Neuronal stem cell (in vitro differentiated cells): Measurements from ENCODE around the gene NUP160.
"Not testable (repeated sequence)": the region's sequence is repeated elsewhere in the genome, so short reads cannot be mapped to it uniquely, and the experiment has no call there.

Experiments used
- DNase-seq: peaks from one replicate; pipeline ENCODE4 v3.0.0-alpha.2; 2013; ENCODE audit warnings: low spot score
- H2AFZ ChIP-seq: one replicate; pipeline ENCODE4 v1.6.1; 2013; ENCODE audit warnings: mild to moderate bottlenecking, low read length, inconsistent platforms
- H2AK5ac ChIP-seq: 2 replicates; pipeline ENCODE4 v1.6.1; 2013; ENCODE audit warnings: low read depth, mild to moderate bottlenecking, inconsistent platforms, low read length, moderate library complexity, mixed read lengths
- H2BK120ac ChIP-seq: 2 replicates; pipeline ENCODE4 v1.6.1; 2013; ENCODE audit warnings: low read depth, mild to moderate bottlenecking, inconsistent platforms, low read length, moderate library complexity, mixed read lengths
- H2BK12ac ChIP-seq: one replicate; pipeline ENCODE4 v1.6.1; 2013; ENCODE audit warnings: low read length, inconsistent platforms
- H2BK15ac ChIP-seq: 2 replicates; pipeline ENCODE4 v1.6.1; 2013; ENCODE audit warnings: mild to moderate bottlenecking, low read length, inconsistent platforms, mixed read lengths
- H2BK5ac ChIP-seq: one replicate; pipeline ENCODE4 v1.6.1; 2013; ENCODE audit warnings: inconsistent platforms, mild to moderate bottlenecking, low read length, moderate library complexity
- H3K14ac ChIP-seq: one replicate; pipeline ENCODE4 v1.6.1; 2013; ENCODE audit warnings: low read length, inconsistent platforms
- H3K18ac ChIP-seq: 2 replicates; pipeline ENCODE4 v1.6.1; 2013; ENCODE audit warnings: low read length, inconsistent platforms
- H3K23ac ChIP-seq: 2 replicates; pipeline ENCODE4 v1.6.1; 2013; ENCODE audit warnings: low read depth, mild to moderate bottlenecking, mixed read lengths, low read length, inconsistent platforms; ENCODE audit not compliant: poor library complexity
- H3K27ac ChIP-seq: replicated peaks from 3 replicates; pipeline ENCODE4 v1.5.1; 2013; ENCODE audit warnings: low read length, inconsistent platforms
- H3K27me3 ChIP-seq, 3 experiments: 2 replicates each; pipeline ENCODE4 v1.6.1; 2013; ENCODE audit warnings: low read length in 3 of 3, mild to moderate bottlenecking in 2 of 3, inconsistent platforms in 1 of 3, low read depth in 1 of 3, mixed read lengths in 1 of 3, moderate library complexity in 1 of 3; ENCODE audit not compliant: control insufficient read depth in 3 of 3, insufficient read depth in 3 of 3
- H3K36me3 ChIP-seq, 2 donors: replicated peaks in 1 of 2; 2 replicates each; pipeline ENCODE4 v1.6.1; 2013; ENCODE audit warnings: low read length in 2 of 2; ENCODE audit not compliant: control insufficient read depth in 2 of 2, insufficient read depth in 2 of 2
- H3K4ac ChIP-seq: 2 replicates; pipeline ENCODE4 v1.6.1; 2013; ENCODE audit warnings: inconsistent platforms, mild to moderate bottlenecking, low read length, moderate library complexity
- H3K4me1 ChIP-seq, 2 donors: 1 replicate in 1 of 2; 2 replicates in 1 of 2; pipeline ENCODE4 v1.6.1; 2013; ENCODE audit warnings: low read length in 2 of 2, low read depth in 1 of 2; ENCODE audit not compliant: control insufficient read depth in 2 of 2, insufficient read depth in 1 of 2
- H3K4me2 ChIP-seq: one replicate; pipeline ENCODE4 v1.6.1; 2013; ENCODE audit warnings: mild to moderate bottlenecking, low read length, inconsistent platforms; ENCODE audit not compliant: insufficient read depth, poor library complexity, severe bottlenecking
- H3K4me3 ChIP-seq, 2 donors: 2 replicates each; pipeline ENCODE4 v1.5.1; 2013; ENCODE audit warnings: low read length in 2 of 2, mild to moderate bottlenecking in 2 of 2, inconsistent platforms in 1 of 2, moderate library complexity in 1 of 2
- H3K79me1 ChIP-seq: one replicate; pipeline ENCODE4 v1.6.1; 2013; ENCODE audit warnings: low read depth, mild to moderate bottlenecking, inconsistent platforms, low read length, moderate library complexity
- H3K9ac ChIP-seq: one replicate; pipeline ENCODE4 v1.6.1; 2013; ENCODE audit warnings: mild to moderate bottlenecking, low read depth, low read length, inconsistent platforms; ENCODE audit not compliant: poor library complexity
- H3K9me3 ChIP-seq, 2 donors: replicated peaks in 1 of 2; 2 replicates each; pipeline versions ENCODE3 to v1.6.1; 2013; ENCODE audit warnings: low read length in 2 of 2, mild to moderate bottlenecking in 2 of 2, inconsistent platforms in 1 of 2, low read depth in 1 of 2, mixed read lengths in 1 of 2, moderate library complexity in 1 of 2; ENCODE audit not compliant: control insufficient read depth in 2 of 2, insufficient read depth in 1 of 2
- H4K8ac ChIP-seq: one replicate; pipeline ENCODE4 v1.6.1; 2013; ENCODE audit warnings: low read depth, mild to moderate bottlenecking, inconsistent platforms, low read length, moderate library complexity
- H4K91ac ChIP-seq: one replicate; pipeline ENCODE4 v1.6.1; 2013; ENCODE audit warnings: low read length, low read depth, mild to moderate bottlenecking, inconsistent platforms; ENCODE audit not compliant: poor library complexity
- WGBS, 2 donors: extraction: QIAGEN DNeasy Blood & Tissue Kit; methylation state at CpG; one replicate each; pipeline ENCODE4 v1.1.7; 2013; ENCODE audit warnings: missing lambda C conversion rate in 2 of 2, mixed read lengths in 1 of 2; ENCODE audit not compliant: insufficient read length in 2 of 2, insufficient replicate concordance in 1 of 2; ENCODE audit errors: extremely low coverage in 2 of 2; 5-methylcytosine and 5-hydroxymethylcytosine counted together

The NUP160 gene

DNA sequence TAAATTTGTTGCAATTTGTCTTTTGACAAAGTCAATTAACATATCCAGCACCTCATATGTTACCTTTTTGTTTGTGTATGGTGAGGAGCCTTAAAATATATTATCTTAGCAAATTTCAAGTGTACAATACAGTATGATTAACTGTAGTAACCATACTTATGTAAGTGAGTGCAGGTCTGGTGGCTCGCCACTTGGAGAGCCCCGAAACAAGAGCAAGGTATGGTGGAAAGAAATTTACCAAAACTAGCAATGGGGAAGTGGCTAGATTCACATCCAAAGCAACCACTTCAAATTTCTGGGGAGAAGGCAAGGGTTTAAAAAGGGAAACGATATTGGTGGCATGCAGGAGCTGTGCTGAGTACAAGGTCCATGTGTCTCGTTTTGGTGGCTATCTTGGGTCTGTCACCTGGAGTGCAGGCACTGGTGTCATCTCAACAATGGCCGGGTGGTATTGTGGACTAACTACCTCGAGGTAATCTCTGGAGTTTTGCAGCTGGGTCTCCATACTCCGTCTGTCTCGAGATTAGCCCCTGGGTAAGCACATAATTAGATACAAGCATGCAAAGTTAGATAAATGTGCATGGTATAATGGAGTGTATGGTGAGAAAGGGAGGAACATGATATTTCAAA, 72.8 kb downstream of the NUP160 start:
- H3K4me2 ChIP-seq = no peak overlapping the region
- H3K4ac ChIP-seq = no peak overlapping the region
- no peak overlapping the region for H3K18ac ChIP-seq
- H4K8ac ChIP-seq = no peak overlapping the region
- H2BK120ac ChIP-seq = no peak overlapping the region
- H2AFZ ChIP-seq = no peak overlapping the region
- no peaks in the 10 kb centered on the region for H3K79me1 ChIP-seq
- H3K23ac ChIP-seq = no peak overlapping the region
- peaks cover 23 to 62% of the 10 kb centered on the region in 2 donors for H3K36me3 ChIP-seq
- H2BK12ac ChIP-seq = no peak overlapping the region
- no peak overlapping the region for H3K9ac ChIP-seq
- H2AK5ac ChIP-seq = no peak overlapping the region
- no peak overlapping the region for H3K4me3 ChIP-seq
- no peaks in the 10 kb centered on the region for H3K9me3 ChIP-seq
- WGBS, 2 donors = no CpG with 5 or more reads among the region's 8 CpGs
- no peaks in the 10 kb centered on the region for H3K4me1 ChIP-seq
- H3K27me3 ChIP-seq = no peaks in the 10 kb centered on the region
- no peak overlapping the region for H2BK5ac ChIP-seq
- no peak overlapping the region for H2BK15ac ChIP-seq
- no peak overlapping the region for H3K14ac ChIP-seq
- no peak overlapping the region for H3K27ac ChIP-seq
- no peak overlapping the region for H4K91ac ChIP-seq
- no peak for DNase-seq

DNA sequence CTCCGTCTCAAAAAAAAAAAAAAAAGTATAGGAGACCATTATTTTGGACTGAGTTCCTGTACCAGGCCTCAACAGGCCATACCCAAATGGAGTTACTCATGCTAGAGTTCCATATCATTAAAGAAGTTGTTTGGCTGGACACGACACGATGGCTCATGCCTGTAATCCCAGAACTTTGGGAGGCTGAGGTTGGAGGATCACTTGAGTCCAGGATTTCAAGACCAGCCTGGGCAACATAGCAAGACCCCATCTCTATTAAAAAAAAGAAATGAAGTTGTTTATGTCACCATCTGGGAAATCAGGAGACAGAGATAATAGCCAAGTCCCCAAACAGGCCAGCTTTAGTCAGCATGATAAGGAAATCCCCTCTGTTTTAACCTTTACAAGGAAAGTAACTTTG, 74.3 kb downstream of the NUP160 start:
- Histone ChIP-seq H2BK5ac (no peak overlapping the region), H3K79me1 (no peaks in the 10 kb centered on the region), H3K23ac (no peak overlapping the region), H2BK15ac (no peak overlapping the region), H3K4me2 (no peak overlapping the region), H3K9ac (no peak overlapping the region), H2AK5ac (no peak overlapping the region), H2BK12ac (no peak overlapping the region), H3K27me3 (no peaks in the 10 kb centered on the region), H3K4me3 (no peak overlapping the region), H2BK120ac (no peak overlapping the region), H3K4me1 (no peaks in the 10 kb centered on the region), H3K36me3 (peaks cover 14 to 47% of the 10 kb centered on the region in 2 donors), H3K9me3 (no peaks in the 10 kb centered on the region), H3K4ac (no peak overlapping the region), H3K27ac (no peak overlapping the region), H2AFZ (no peak overlapping the region), H3K18ac (no peak overlapping the region), H3K14ac (no peak overlapping the region), H4K91ac (no peak overlapping the region), H4K8ac (no peak overlapping the region)
- WGBS, 2 donors = no CpG with 5 or more reads among the region's 3 CpGs
- no peak for DNase-seq

DNA sequence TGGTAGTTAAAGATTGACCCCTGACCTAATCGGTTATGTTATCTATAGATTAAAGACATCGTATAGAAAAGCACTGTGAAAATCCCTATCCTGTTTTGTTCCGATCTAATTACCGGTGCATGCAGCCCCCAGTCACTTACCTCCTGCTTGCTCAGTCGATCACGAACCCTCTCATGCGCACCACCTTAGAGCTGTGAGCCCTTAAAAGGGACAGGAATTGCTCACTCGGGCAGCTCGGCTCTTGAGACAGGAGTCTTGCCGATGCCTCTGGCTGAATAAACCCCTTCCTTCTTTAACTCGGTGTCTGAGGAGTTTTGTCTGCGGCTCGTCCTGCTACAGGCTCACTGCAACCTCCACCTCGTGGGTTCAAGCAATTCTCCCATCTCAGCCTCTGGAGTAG, 78.6 kb downstream of the NUP160 start:
- not testable (repeated sequence) for H2BK12ac ChIP-seq, H4K91ac ChIP-seq, H3K4me3 ChIP-seq, H3K9ac ChIP-seq, H4K8ac ChIP-seq, H2BK5ac ChIP-seq, H3K23ac ChIP-seq, H2AFZ ChIP-seq, H2BK15ac ChIP-seq, H2AK5ac ChIP-seq, H3K9me3 ChIP-seq, H3K79me1 ChIP-seq, H3K4ac ChIP-seq, H3K27me3 ChIP-seq, H3K27ac ChIP-seq, H3K4me2 ChIP-seq, H3K14ac ChIP-seq, H3K4me1 ChIP-seq, DNase-seq, H2BK120ac ChIP-seq, H3K18ac ChIP-seq
- no CpG with 5 or more reads among the region's 14 CpGs for WGBS, 2 donors
- peaks cover 0 to 11% of the 10 kb centered on the region in 2 donors for H3K36me3 ChIP-seq

DNA sequence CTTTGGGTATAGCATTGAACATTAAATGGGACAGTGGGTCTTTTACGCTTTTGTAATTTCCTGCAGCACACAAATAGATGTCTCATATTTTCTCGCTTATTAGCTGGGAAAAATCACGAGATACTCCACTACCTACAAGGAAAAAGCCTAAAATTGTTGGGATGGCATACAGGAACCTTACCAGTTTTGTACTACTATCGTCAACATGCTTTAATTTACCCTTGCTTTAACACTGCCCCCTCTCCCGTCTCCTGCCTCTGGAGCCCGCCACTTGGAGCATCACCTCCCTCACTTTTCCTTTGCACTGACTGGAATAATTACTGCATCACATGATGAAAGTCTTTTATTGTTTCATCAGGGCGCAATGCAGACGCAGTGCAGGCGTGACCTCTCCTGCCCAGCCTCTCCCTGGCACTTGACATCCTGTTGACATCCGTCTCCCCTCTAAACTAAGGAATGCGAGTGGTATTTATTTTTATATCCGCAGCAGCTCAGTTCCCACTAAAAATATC, 80.0 kb downstream of the NUP160 start:
- no CpG with 5 or more reads among the region's 12 CpGs for WGBS, 2 donors

More for the DNA sequence above, 80.0 kb downstream of the NUP160 start:
- peak overlapping the region; percentile 88 for H3K9ac ChIP-seq
- no peaks in the 10 kb centered on the region for H3K27me3 ChIP-seq
- H3K4me3 ChIP-seq = peak overlapping the region; percentile 81 to 90
- no peak overlapping the region for H4K91ac ChIP-seq
- H3K14ac ChIP-seq = no peak overlapping the region
- H3K4me1 ChIP-seq = peaks cover 3 to 8% of the 10 kb centered on the region in 2 donors
- peaks cover 4 to 19% of the 10 kb centered on the region in 2 donors for H3K36me3 ChIP-seq
- H2AK5ac ChIP-seq = peak overlapping the region; percentile 61
- peak overlapping the region; percentile 87 for H3K4me2 ChIP-seq
- no peak overlapping the region for H3K23ac ChIP-seq
- no peak overlapping the region for H3K4ac ChIP-seq
- peak; percentile 15 for DNase-seq
- H3K18ac ChIP-seq = peak overlapping the region; percentile 88
- H3K79me1 ChIP-seq = no peaks in the 10 kb centered on the region
- H4K8ac ChIP-seq = no peak overlapping the region
- no peak overlapping the region for H2BK12ac ChIP-seq
- H2BK5ac ChIP-seq = peak overlapping the region; percentile 93
- H3K9me3 ChIP-seq = no peaks in the 10 kb centered on the region
- H2BK15ac ChIP-seq = no peak overlapping the region
- no peak overlapping the region for H2AFZ ChIP-seq
- peak overlapping the region; percentile 96 for H3K27ac ChIP-seq
- no peak overlapping the region for H2BK120ac ChIP-seq
